IPS-15b (cell line): ENCODE results near the gene KRTAP26-1.

ENCODE experiments used
- H3K27me3 ChIP-seq: one replicate; pipeline ENCODE4 v1.6.1; 2013; ENCODE audit warnings: low read length; ENCODE audit not compliant: control insufficient read depth, insufficient read depth
- H3K36me3 ChIP-seq: one replicate; pipeline ENCODE4 v1.6.1; 2013; ENCODE audit warnings: low read length; ENCODE audit not compliant: control insufficient read depth, insufficient read depth
- H3K4me1 ChIP-seq: one replicate; pipeline ENCODE4 v1.6.1; 2013; ENCODE audit warnings: mild to moderate bottlenecking, low read length; ENCODE audit not compliant: control insufficient read depth, insufficient read depth
- H3K4me3 ChIP-seq: one replicate; pipeline ENCODE4 v1.5.1; 2013; ENCODE audit warnings: low read depth, low read length
- H3K9ac ChIP-seq: one replicate; pipeline ENCODE4 v1.6.1; 2013; ENCODE audit warnings: low read depth, mild to moderate bottlenecking, low read length
- H3K9me3 ChIP-seq: one replicate; pipeline ENCODE4 v1.6.1; 2013; ENCODE audit warnings: mild to moderate bottlenecking, low read length; ENCODE audit not compliant: control insufficient read depth, insufficient read depth

Gene KRTAP26-1

GRCh38 chr21:30320215-30320614 lies at the start of gene KRTAP26-1:
TSS of gene KRTAP26-1 (minus strand) at chr21:30320315. CDS start at chr21:30320035, 280 bp downstream.
- Histone ChIP-seq H3K4me3 (no peak within 1 kb of the TSS), H3K9me3 (no peaks in the 10 kb centered on the region), H3K4me1 (no peaks in the 10 kb centered on the region), H3K9ac (no peak within 1 kb of the TSS), H3K27me3 (no peaks in the 10 kb centered on the region), H3K36me3 (no peaks in the 10 kb centered on the region)

GRCh38 chr21:30355906-30356305 lies 35.8 kb upstream of the KRTAP26-1 start:
- Histone ChIP-seq H3K27me3 (no peaks in the 10 kb centered on the region), H3K9ac (no peak overlapping the region), H3K9me3 (no peaks in the 10 kb centered on the region), H3K4me3 (no peak overlapping the region), H3K36me3 (no peaks in the 10 kb centered on the region), H3K4me1 (no peaks in the 10 kb centered on the region)

- Histone ChIP-seq H3K4me3 (no peak overlapping the region), H3K9me3 (no peaks in the 10 kb centered on the region), H3K27me3 (no peaks in the 10 kb centered on the region), H3K9ac (no peak overlapping the region), H3K36me3 (no peaks in the 10 kb centered on the region), H3K4me1 (no peaks in the 10 kb centered on the region)
These were observed 34.3 kb upstream of the KRTAP26-1 start for GRCh38 chr21:30354308-30355005.

- Histone ChIP-seq H3K27me3 (no peaks in the 10 kb centered on the region), H3K4me3 (no peak overlapping the region), H3K4me1 (no peaks in the 10 kb centered on the region), H3K36me3 (no peaks in the 10 kb centered on the region), H3K9me3 (no peaks in the 10 kb centered on the region), H3K9ac (no peak overlapping the region)
These were observed 31.4 kb upstream of the KRTAP26-1 start for GRCh38 chr21:30351534-30351933.

GRCh38 chr21:30349572-30349971 lies 29.5 kb upstream of the KRTAP26-1 start:
- Histone ChIP-seq H3K4me1 (no peaks in the 10 kb centered on the region), H3K27me3 (no peaks in the 10 kb centered on the region), H3K9ac (no peak overlapping the region), H3K4me3 (no peak overlapping the region), H3K36me3 (no peaks in the 10 kb centered on the region), H3K9me3 (no peaks in the 10 kb centered on the region)

- Histone ChIP-seq H3K36me3 (no peaks in the 10 kb centered on the region), H3K9me3 (no peaks in the 10 kb centered on the region), H3K9ac (no peak within 1 kb of the TSS), H3K4me3 (no peak within 1 kb of the TSS), H3K4me1 (no peaks in the 10 kb centered on the region), H3K27me3 (no peaks in the 10 kb centered on the region)
These were observed 28.4 kb upstream of the KRTAP26-1 start, which contains the start of gene KRTAP23-1 for GRCh38 chr21:30348506-30348905. TSS of gene KRTAP23-1 (minus strand) at chr21:30348606. CDS start at chr21:30348606, 0 bp downstream.

- Histone ChIP-seq H3K27me3 (no peaks in the 10 kb centered on the region), H3K36me3 (no peaks in the 10 kb centered on the region), H3K4me1 (no peaks in the 10 kb centered on the region), H3K9ac (no peak overlapping the region), H3K4me3 (no peak overlapping the region), H3K9me3 (no peaks in the 10 kb centered on the region)
These were observed 24.9 kb upstream of the KRTAP26-1 start for GRCh38 chr21:30345014-30345413.

- H3K36me3 ChIP-seq: no peaks in the 10 kb centered on the region
- no peak overlapping the region for H3K4me3 ChIP-seq
- no peak overlapping the region for H3K9ac ChIP-seq
- H3K4me1 ChIP-seq: no peaks in the 10 kb centered on the region
- no peaks in the 10 kb centered on the region for H3K27me3 ChIP-seq
- H3K9me3 ChIP-seq: no peaks in the 10 kb centered on the region
These were observed 20.8 kb upstream of the KRTAP26-1 start for GRCh38 chr21:30340714-30341573.

- no peaks in the 10 kb centered on the region for H3K36me3 ChIP-seq
- H3K9me3 ChIP-seq: no peaks in the 10 kb centered on the region
- no peaks in the 10 kb centered on the region for H3K4me1 ChIP-seq
- no peak overlapping the region for H3K4me3 ChIP-seq
- H3K27me3 ChIP-seq: no peaks in the 10 kb centered on the region
- no peak overlapping the region for H3K9ac ChIP-seq
These were observed 18.6 kb upstream of the KRTAP26-1 start for GRCh38 chr21:30338717-30339116.

- Histone ChIP-seq H3K9ac (no peak overlapping the region), H3K27me3 (no peaks in the 10 kb centered on the region), H3K36me3 (no peaks in the 10 kb centered on the region), H3K9me3 (no peaks in the 10 kb centered on the region), H3K4me1 (no peaks in the 10 kb centered on the region), H3K4me3 (no peak overlapping the region)
These were observed 17.7 kb upstream of the KRTAP26-1 start for GRCh38 chr21:30337772-30338171.

- H3K36me3 ChIP-seq: no peaks in the 10 kb centered on the region
- no peak within 1 kb of the TSS for H3K4me3 ChIP-seq
- no peaks in the 10 kb centered on the region for H3K27me3 ChIP-seq
- H3K9me3 ChIP-seq: no peaks in the 10 kb centered on the region
- H3K9ac ChIP-seq: no peak within 1 kb of the TSS
- no peaks in the 10 kb centered on the region for H3K4me1 ChIP-seq
These were observed 17.2 kb upstream of the KRTAP26-1 start, which contains the start of gene KRTAP27-1 for GRCh38 chr21:30337276-30337744. TSS of gene KRTAP27-1 (minus strand) at chr21:30337694. CDS start at chr21:30337668, 26 bp downstream.
